Psoas muscle (tissue), 8 donors: ENCODE measurements around the gene LRRK1. TPM values are rescaled to one million over a fixed set of nuclear protein-coding genes. Genes with fewer than 3 reads are reported as not detected.

ENCODE experiments used
- ATAC-seq, 4 donors: fragments of 200-7000 bp; cut with Tn5 transposase; one replicate each; pipeline ENCODE4 v1.9.1; 2020; ENCODE audit warnings: moderate library complexity in 3 of 4, mild to moderate bottlenecking in 2 of 4
- DNase-seq, 2 donors: peaks; one replicate each; pipeline ENCODE4 v3.0.0-alpha.2; 2020
- H3K27ac ChIP-seq: fragments of 200-600 bp; one replicate; pipeline ENCODE4 v1.8.0; 2022
- H3K27me3 ChIP-seq, 3 donors: fragments of 200-600 bp in 1 of 3; one replicate each; pipeline versions ENCODE4 v1.6.1 to v1.8.0; 2013 to 2022; ENCODE audit warnings: low read length in 2 of 3, mild to moderate bottlenecking in 2 of 3, moderate library complexity in 1 of 3; ENCODE audit not compliant: insufficient read depth in 3 of 3
- H3K36me3 ChIP-seq, 2 donors: fragments of 200-600 bp in 1 of 2; one replicate each; pipeline versions ENCODE4 v1.6.1 to v1.8.0; 2013 to 2022; ENCODE audit warnings: low read depth in 1 of 2, mild to moderate bottlenecking in 1 of 2, moderate library complexity in 1 of 2; ENCODE audit not compliant: insufficient read depth in 1 of 2
- H3K4me1 ChIP-seq: fragments of 200-600 bp; one replicate; pipeline ENCODE4 v1.8.0; 2022
- H3K4me3 ChIP-seq: fragments of 200-600 bp; one replicate; pipeline ENCODE4 v1.8.0; 2022; ENCODE audit warnings: mild to moderate bottlenecking
- H3K9me3 ChIP-seq: fragments of 200-600 bp; one replicate; pipeline ENCODE4 v1.8.0; 2022
- CTCF ChIP-seq: fragments of 200-600 bp; IDR thresholded peaks from one replicate; pipeline ENCODE4 v1.8.0; 2022; ENCODE audit warnings: antibody characterized with exemption
- WGBS, 3 donors: extraction: QIAGEN DNeasy Blood & Tissue Kit; methylation state at CpG; one replicate each; pipeline versions ENCODE4 v1.1.6 to v1.1.7; 2013; 5-methylcytosine and 5-hydroxymethylcytosine counted together
- intact Hi-C, 2 donors: fragments of 100-400 bp; cut with DNase I; formaldehyde crosslinking; loops; one replicate each; pipeline versions ENCODE4 v1.11.0 to v1.14.2; 2022
- polyA plus RNA-seq, 3 donors: library from polyadenylated mRNA; stranded (reverse); fragments of 200-250 nt; gene quantifications; one replicate each; pipeline ENCODE4 v1.2.3, GENCODE V29; 2013
- total RNA-seq, 4 donors: library from RNA; stranded (reverse); fragmentation: NEBNext Ultra II Directional in 2 of 4; extraction: Animal tissue kit (Norgen Biotek cat#: 25700) in 2 of 4; gene quantifications; one replicate each; pipeline versions ENCODE4 v1.2.1 to v1.2.4, GENCODE V29; 2021 to 2023
- donor health status: healthy with polysubstance abuse.
- donor health status: DM: no; HTN: no; CAD: no; lungs with moderate emphysema.
- donor health status: Bipolar disorder and iron deficiency.
- donor health status: healthy.
- donor health status: DM: yes; HTN: yes; CAD: no.
- donor health status: DM: no; HTN: no; CAD: no.
- donor health status: DM: no; HTN: no; CAD: no.
- donor health status: DM: yes; HTN: yes; CAD: no.

Gene LRRK1
- total and polyA plus RNA-seq, 7 donors, result 0.91 to 7.6 (median 2.6) TPM

- Histone ChIP-seq H3K4me3 (no peak overlapping the region), H3K4me1 (no peaks in the 10 kb centered on the region), H3K9me3 (no peaks in the 10 kb centered on the region), H3K27ac (no peak overlapping the region), H3K27me3 (no peaks in the 10 kb centered on the region), H3K36me3 (peaks cover 0 to 7% of the 10 kb centered on the region in 2 donors)
- no peak for ATAC-seq
- intact Hi-C loops, result no loop called here
- no peak for TF ChIP-seq CTCF
- 84 to 92% (median 87%) methylated on average over 11 of the region's 11 CpGs for WGBS, 3 donors
- no peak for DNase-seq
These were observed 103.1 kb downstream of the LRRK1 start for GRCh38 chr15:101022306-101022705.

DNA sequence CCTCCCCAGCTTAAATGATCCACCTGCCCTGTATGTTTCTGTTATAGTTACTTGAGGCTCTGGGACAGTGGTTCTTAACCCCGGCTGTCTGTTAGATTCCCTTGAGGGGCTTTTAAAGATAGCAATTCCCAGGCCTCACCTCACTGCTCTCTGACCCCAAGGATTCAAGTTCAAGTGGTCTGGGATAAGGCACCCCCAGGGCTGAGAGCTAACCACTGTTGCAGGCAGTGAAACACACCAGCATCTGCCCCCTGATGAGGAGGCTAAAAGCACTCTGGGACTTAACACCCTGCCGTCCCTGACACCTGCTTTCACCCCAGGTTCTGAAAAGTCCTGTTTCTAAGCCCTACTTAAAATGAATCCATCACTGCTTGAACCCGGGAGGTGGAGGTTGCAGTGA lies 103.7 kb downstream of the LRRK1 start:
- intact Hi-C loops, result no loop called here
- DNase-seq (no peak), ATAC-seq (no peak)
- no peak for TF ChIP-seq CTCF
- Histone ChIP-seq H3K36me3 (peaks cover 0 to 10% of the 10 kb centered on the region in 2 donors), H3K4me1 (no peaks in the 10 kb centered on the region), H3K27ac (no peak overlapping the region), H3K9me3 (no peaks in the 10 kb centered on the region), H3K4me3 (no peak overlapping the region), H3K27me3 (no peaks in the 10 kb centered on the region)
- 89 to 92% (median 89%) methylated on average over 3 of the region's 3 CpGs for whole genome bisulfite sequencing, 3 donors

GRCh38 chr15:101023501-101024072 lies 104.4 kb downstream of the LRRK1 start:
- intact Hi-C loops, result no loop called here
- DNase-seq, result no peak
- WGBS, 3 donors, result 61 to 67% (median 65%) methylated on average over 11 of the region's 11 CpGs

GRCh38 chr15:101024073-101024695 lies 105.0 kb downstream of the LRRK1 start:
- WGBS, 3 donors, result 65 to 69% (median 65%) methylated on average over 11 of the region's 11 CpGs

More at GRCh38 chr15:101023501-101024072, 104.4 kb downstream of the LRRK1 start:
- H3K27ac ChIP-seq, result no peak overlapping the region
- no peaks in the 10 kb centered on the region for H3K27me3 ChIP-seq
- TF ChIP-seq CTCF, result no peak
- no peak for ATAC-seq
- no peaks in the 10 kb centered on the region for H3K4me1 ChIP-seq
- no peaks in the 10 kb centered on the region for H3K9me3 ChIP-seq
- H3K36me3 ChIP-seq, result peaks cover 0 to 17% of the 10 kb centered on the region in 2 donors
- no peak overlapping the region for H3K4me3 ChIP-seq

More at GRCh38 chr15:101024073-101024695, 105.0 kb downstream of the LRRK1 start:
- ATAC-seq (peak in 2 of 4 donors; percentile 28 to 34), DNase-seq (no peak)
- no peak for TF ChIP-seq CTCF
- peak overlapping the region; percentile 23 for H3K27ac ChIP-seq
- no peaks in the 10 kb centered on the region for H3K9me3 ChIP-seq
- H3K27me3 ChIP-seq, result no peaks in the 10 kb centered on the region
- H3K4me3 ChIP-seq, result no peak overlapping the region
- H3K36me3 ChIP-seq, result peaks cover 0 to 21% of the 10 kb centered on the region in 2 donors
- no peaks in the 10 kb centered on the region for H3K4me1 ChIP-seq
- intact Hi-C loops, result no loop called here
